ENCODE measurements around the gene CASP8. TPM values are rescaled to one million over a fixed set of nuclear protein-coding genes. Genes with fewer than 3 reads are reported as not detected.

CASP8 gene
- total RNA-seq, result 10 to 100 TPM in 1 of 4 donors, 1 to 10 TPM in 3; 4.9 to 17.9 (median 5.3) TPM

- intact Hi-C loops (cut with DNase I), result no loop called here
- WGBS, result 80% methylated on average over 10 of the region's 10 CpGs
- peak; percentile 89 for DNase-seq (ENCODE audit: extremely low spot score)
- H3K27me3 ChIP-seq, result no peaks in the 10 kb centered on the region
- H3K27ac ChIP-seq (replicated peaks in 1 of 4), result peak within 1 kb of the TSS; percentile 13 to 52 (median 39)
- no peaks in the 10 kb centered on the region for H3K9me3 ChIP-seq
- TF ChIP-seq EP300 (IDR thresholded peaks at IDR 0.05) (no peak), POLR2AphosphoS5 (IDR thresholded peaks at IDR 0.05) (peak; percentile 24 to 41)
- no peaks in the 10 kb centered on the region for H3K36me3 ChIP-seq
- H3K4me1 ChIP-seq, result peaks cover 4 to 39% (median 34%) of the 10 kb centered on the region in 4 donors
- peak within 1 kb of the TSS; percentile 54 to 67 (median 63) for H3K4me3 ChIP-seq
Observed at GRCh38 chr2:201260302-201260800, at the start of gene CASP8. Gene CASP8, plus strand, starts transcription at chr2:201260536. Its CDS starts 5,951 bp downstream, at chr2:201266487.

- WGBS, result 96% methylated on average over 4 of the region's 4 CpGs
- H3K36me3 ChIP-seq, result peaks cover 0 to 24% (median 5%) of the 10 kb centered on the region in 4 donors
- no peaks in the 10 kb centered on the region for H3K9me3 ChIP-seq
- H3K27ac ChIP-seq (replicated peaks in 1 of 4), result no peak overlapping the region
- DNase-seq (ENCODE audit: extremely low spot score), result no peak
- no peaks in the 10 kb centered on the region for H3K27me3 ChIP-seq
- H3K4me3 ChIP-seq, result no peak overlapping the region
- intact Hi-C loops (cut with DNase I), result no loop called here
- TF ChIP-seq EP300 (IDR thresholded peaks at IDR 0.05) (no peak), POLR2AphosphoS5 (IDR thresholded peaks at IDR 0.05) (no peak), POLR2A (IDR thresholded peaks at IDR 0.05; ENCODE audit: low read depth) (no peak)
- TF ChIP-seq, protein P1, sequence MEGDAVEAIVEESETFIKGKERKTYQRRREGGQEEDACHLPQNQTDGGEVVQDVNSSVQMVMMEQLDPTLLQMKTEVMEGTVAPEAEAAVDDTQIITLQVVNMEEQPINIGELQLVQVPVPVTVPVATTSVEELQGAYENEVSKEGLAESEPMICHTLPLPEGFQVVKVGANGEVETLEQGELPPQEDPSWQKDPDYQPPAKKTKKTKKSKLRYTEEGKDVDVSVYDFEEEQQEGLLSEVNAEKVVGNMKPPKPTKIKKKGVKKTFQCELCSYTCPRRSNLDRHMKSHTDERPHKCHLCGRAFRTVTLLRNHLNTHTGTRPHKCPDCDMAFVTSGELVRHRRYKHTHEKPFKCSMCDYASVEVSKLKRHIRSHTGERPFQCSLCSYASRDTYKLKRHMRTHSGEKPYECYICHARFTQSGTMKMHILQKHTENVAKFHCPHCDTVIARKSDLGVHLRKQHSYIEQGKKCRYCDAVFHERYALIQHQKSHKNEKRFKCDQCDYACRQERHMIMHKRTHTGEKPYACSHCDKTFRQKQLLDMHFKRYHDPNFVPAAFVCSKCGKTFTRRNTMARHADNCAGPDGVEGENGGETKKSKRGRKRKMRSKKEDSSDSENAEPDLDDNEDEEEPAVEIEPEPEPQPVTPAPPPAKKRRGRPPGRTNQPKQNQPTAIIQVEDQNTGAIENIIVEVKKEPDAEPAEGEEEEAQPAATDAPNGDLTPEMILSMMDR (IDR thresholded peaks at IDR 0.05), result no peak
- H3K4me1 ChIP-seq, result peaks cover 0 to 17% (median 9%) of the 10 kb centered on the region in 4 donors
Observed at GRCh38 chr2:201215963-201216362, 44.4 kb upstream of the CASP8 start.

GRCh38 chr2:201216918-201217317, 43.4 kb upstream of the CASP8 start:
- H3K27me3 ChIP-seq, result no peaks in the 10 kb centered on the region
- no peaks in the 10 kb centered on the region for H3K9me3 ChIP-seq
- peaks cover 0 to 17% (median 9%) of the 10 kb centered on the region in 4 donors for H3K4me1 ChIP-seq
- 100% methylated on average over 1 of the region's 1 CpG for WGBS
- no peak overlapping the region for H3K4me3 ChIP-seq
- peaks cover 0 to 24% (median 5%) of the 10 kb centered on the region in 4 donors for H3K36me3 ChIP-seq
- intact Hi-C loops (cut with DNase I), result no loop called here
- DNase-seq (ENCODE audit: extremely low spot score), result no peak
- H3K27ac ChIP-seq (replicated peaks in 1 of 4), result no peak overlapping the region
- TF ChIP-seq POLR2A (IDR thresholded peaks at IDR 0.05; ENCODE audit: low read depth), result no peak
- TF ChIP-seq, protein P1 (IDR thresholded peaks at IDR 0.05), result no peak
- no peak for TF ChIP-seq EP300 (IDR thresholded peaks at IDR 0.05)
- no peak for TF ChIP-seq POLR2AphosphoS5 (IDR thresholded peaks at IDR 0.05)

DNA sequence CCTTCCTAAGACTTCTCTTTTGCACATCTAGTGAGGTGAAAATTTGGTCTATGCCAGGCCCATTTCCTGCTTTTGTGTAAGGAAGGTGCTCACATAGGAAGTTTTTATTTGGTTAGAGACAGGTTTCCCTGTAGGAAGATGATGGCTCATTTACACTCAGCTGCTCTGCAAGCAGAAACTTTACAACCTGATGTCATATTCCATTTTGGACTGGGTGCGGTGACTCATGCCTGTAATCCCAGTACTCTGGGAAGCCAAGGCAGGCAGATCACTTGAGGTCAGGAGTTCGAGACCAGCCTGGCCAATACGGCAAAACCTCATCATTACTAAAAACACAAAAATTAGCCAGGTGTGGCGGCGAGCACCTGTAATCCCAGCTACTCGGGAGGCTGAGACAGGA, 41.6 kb upstream of the CASP8 start:
- peak; percentile 29 for DNase-seq (ENCODE audit: extremely low spot score)
- no peak overlapping the region for H3K4me3 ChIP-seq
- no peak overlapping the region for H3K27ac ChIP-seq (replicated peaks in 1 of 4)
- H3K4me1 ChIP-seq, result peaks cover 0 to 17% (median 9%) of the 10 kb centered on the region in 4 donors
- TF ChIP-seq EP300 (IDR thresholded peaks at IDR 0.05) (no peak), POLR2AphosphoS5 (IDR thresholded peaks at IDR 0.05) (no peak), POLR2A (IDR thresholded peaks at IDR 0.05; ENCODE audit: low read depth) (no peak)
- TF ChIP-seq, protein P1 (IDR thresholded peaks at IDR 0.05), result no peak
- no peaks in the 10 kb centered on the region for H3K9me3 ChIP-seq
- no peaks in the 10 kb centered on the region for H3K27me3 ChIP-seq
- peaks cover 0 to 24% (median 5%) of the 10 kb centered on the region in 4 donors for H3K36me3 ChIP-seq
- intact Hi-C loops (cut with DNase I), result no loop called here
- 86% methylated on average over 6 of the region's 6 CpGs for WGBS

GRCh38 chr2:201219328-201220096, 40.8 kb upstream of the CASP8 start:
- WGBS, result 87% methylated on average over 5 of the region's 5 CpGs
- intact Hi-C loops (cut with DNase I), result no loop called here
- TF ChIP-seq EP300 (IDR thresholded peaks at IDR 0.05) (no peak), POLR2A (IDR thresholded peaks at IDR 0.05; ENCODE audit: low read depth) (no peak)
- TF ChIP-seq, protein P1 (IDR thresholded peaks at IDR 0.05), result no peak
- Histone ChIP-seq H3K4me1 (peaks cover 0 to 17% (median 9%) of the 10 kb centered on the region in 4 donors), H3K9me3 (no peaks in the 10 kb centered on the region), H3K27me3 (no peaks in the 10 kb centered on the region), H3K4me3 (no peak overlapping the region), H3K27ac (replicated peaks in 1 of 4) (no peak overlapping the region), H3K36me3 (peaks cover 0 to 24% (median 5%) of the 10 kb centered on the region in 4 donors)
- peak; percentile 45 for DNase-seq (ENCODE audit: extremely low spot score)
